ENCODE measurements around the gene EIF3B. TPM values are rescaled to one million over a fixed set of nuclear protein-coding genes. Genes with fewer than 3 reads are reported as not detected.
"Not testable (repeated sequence)": the region's sequence is repeated elsewhere in the genome, so short reads cannot be mapped to it uniquely, and the experiment has no call there.

The EIF3B gene
- total RNA-seq, 2 donors from 2014 or later: 94.0 to 150 TPM

GRCh38 chr7:2383543-2384274, 29.1 kb downstream of the EIF3B start:
- DNase-seq (ENCODE audit: low spot score) (no peak), ATAC-seq (ENCODE audit: insufficient number of reproducible peaks, low FRiP score, low read depth) (no peak)
- no peak overlapping the region for H3K27ac ChIP-seq
- no peak for TF ChIP-seq CTCF (IDR thresholded peaks at IDR 0.05)
- no peaks in the 10 kb centered on the region for H3K9me3 ChIP-seq
- H3K27me3 ChIP-seq (replicated peaks; ENCODE audit: insufficient read depth): no peaks in the 10 kb centered on the region
- no peak overlapping the region for H3K4me3 ChIP-seq
- H3K4me1 ChIP-seq (ENCODE audit: control insufficient read depth in 1 of 2, low read depth in 2 of 2): no peaks in the 10 kb centered on the region
- peaks cover 27% of the 10 kb centered on the region for H3K36me3 ChIP-seq

- ATAC-seq (ENCODE audit: insufficient number of reproducible peaks, low FRiP score, low read depth): no peak
- TF ChIP-seq CTCF (IDR thresholded peaks at IDR 0.05): no peak
- H3K4me1 ChIP-seq (ENCODE audit: control insufficient read depth in 1 of 2, low read depth in 2 of 2): no peaks in the 10 kb centered on the region
- H3K4me3 ChIP-seq: no peak overlapping the region
- peaks cover 19% of the 10 kb centered on the region for H3K36me3 ChIP-seq
- no peak overlapping the region for H3K27ac ChIP-seq
- no peaks in the 10 kb centered on the region for H3K27me3 ChIP-seq (replicated peaks; ENCODE audit: insufficient read depth)
- no peak for DNase-seq (ENCODE audit: low spot score)
- no peaks in the 10 kb centered on the region for H3K9me3 ChIP-seq
Observed at GRCh38 chr7:2384354-2385243, 30.0 kb downstream of the EIF3B start.

- not testable (repeated sequence) for DNase-seq (ENCODE audit: low spot score); H3K36me3 ChIP-seq; H3K27me3 ChIP-seq (replicated peaks; ENCODE audit: insufficient read depth)
Observed at GRCh38 chr7:2386122-2386521, 31.5 kb downstream of the EIF3B start.

GRCh38 chr7:2386964-2387669, 32.5 kb downstream of the EIF3B start:
- Histone ChIP-seq H3K9me3 (no peaks in the 10 kb centered on the region), H3K27ac (no peak overlapping the region), H3K27me3 (replicated peaks; ENCODE audit: insufficient read depth) (no peaks in the 10 kb centered on the region), H3K4me1 (ENCODE audit: control insufficient read depth in 1 of 2, low read depth in 2 of 2) (no peaks in the 10 kb centered on the region), H3K36me3 (no peaks in the 10 kb centered on the region), H3K4me3 (no peak overlapping the region)
- TF ChIP-seq CTCF (IDR thresholded peaks at IDR 0.05): no peak
- DNase-seq (ENCODE audit: low spot score) (no peak), ATAC-seq (ENCODE audit: insufficient number of reproducible peaks, low FRiP score, low read depth) (no peak)

More at GRCh38 chr7:2386122-2386521, 31.5 kb downstream of the EIF3B start:
- ATAC-seq (ENCODE audit: insufficient number of reproducible peaks, low FRiP score, low read depth); H3K27ac ChIP-seq; H3K4me3 ChIP-seq; H3K9me3 ChIP-seq; H3K4me1 ChIP-seq (ENCODE audit: control insufficient read depth in 1 of 2, low read depth in 2 of 2): not testable (repeated sequence)

- Histone ChIP-seq H3K27ac (no peak overlapping the region), H3K9me3 (no peaks in the 10 kb centered on the region), H3K27me3 (replicated peaks; ENCODE audit: insufficient read depth) (no peaks in the 10 kb centered on the region), H3K4me1 (ENCODE audit: control insufficient read depth in 1 of 2, low read depth in 2 of 2) (no peaks in the 10 kb centered on the region), H3K36me3 (no peaks in the 10 kb centered on the region), H3K4me3 (no peak overlapping the region)
- ATAC-seq (ENCODE audit: insufficient number of reproducible peaks, low FRiP score, low read depth): no peak
- no peak for TF ChIP-seq CTCF (IDR thresholded peaks at IDR 0.05)
- no peak for DNase-seq (ENCODE audit: low spot score)
Observed at GRCh38 chr7:2387897-2388636, 33.4 kb downstream of the EIF3B start.

Data from thoracic aorta (tissue), 2 donors.